Panc1 (cell line): Measurements from ENCODE around the gene PLD2. TPM values are rescaled to one million over a fixed set of nuclear protein-coding genes. Genes with fewer than 3 reads are reported as not detected.

Source experiments
- ATAC-seq: fragments of 200-7000 bp; cut with Tn5 transposase; 2 replicates; pipeline ENCODE4 v1.9.1; 2020; ENCODE audit warnings: mild to moderate bottlenecking, moderate library complexity
- BruUV-seq: library from RNA; stranded (reverse); fragments of 400-500 nt; replicated peaks from 2 replicates; lab custom pipeline; 2021; lab: Mats Ljungman, UMichigan
- CTCF ChIA-PET: fragments of 300-600 bp; sonication (Branson Sonifier 250); formaldehyde crosslinking; loops from one replicate; lab custom pipeline; 2022; ENCODE audit warnings: antibody characterized with exemption; lab: Charles Lee
- POLR2A ChIA-PET: fragments of 300-600 bp; sonication (Branson Sonifier 250); formaldehyde crosslinking; loops from one replicate; lab custom pipeline; 2022; ENCODE audit warnings: antibody characterized with exemption; lab: Charles Lee
- DNase-seq: peaks from one replicate; pipeline ENCODE4 v3.0.0-alpha.2; 2010; ENCODE audit warnings: low read depth, low spot score
- H3K27ac ChIP-seq: 2 replicates; pipeline ENCODE4 v1.5.1; 2011; ENCODE audit warnings: mild to moderate bottlenecking, low read length, inconsistent platforms
- H3K27me3 ChIP-seq: fragments of 200-500 bp; sonication (Bioruptor generic); 2 replicates; pipeline ENCODE4 v1.6.0; 2014; ENCODE audit warnings: low read length, inconsistent platforms; ENCODE audit not compliant: control insufficient read depth, insufficient read depth
- H3K36me3 ChIP-seq: fragments of 200-500 bp; sonication (Bioruptor generic); 2 replicates; pipeline ENCODE4 v1.5.1; 2014; ENCODE audit warnings: inconsistent platforms, mild to moderate bottlenecking, low read length, moderate library complexity; ENCODE audit not compliant: control insufficient read depth, insufficient read depth
- H3K4me1 ChIP-seq: 2 replicates; pipeline ENCODE4 v1.5.1; 2011; ENCODE audit warnings: inconsistent platforms, mild to moderate bottlenecking, low read length, moderate library complexity; ENCODE audit not compliant: control insufficient read depth, insufficient read depth
- H3K4me3 ChIP-seq, 2 experiments: 2 replicates each; pipeline ENCODE4 v1.5.1; 2011 to 2012; ENCODE audit warnings: low read depth in 2 of 2, low read length in 2 of 2, mild to moderate bottlenecking in 2 of 2, inconsistent platforms in 1 of 2, moderate library complexity in 1 of 2
- H3K9me3 ChIP-seq: fragments of 200-500 bp; sonication (Bioruptor generic); 2 replicates; pipeline ENCODE4 v1.5.1; 2014; ENCODE audit warnings: low read depth, mild to moderate bottlenecking, inconsistent platforms, low read length, moderate library complexity; ENCODE audit not compliant: control insufficient read depth, insufficient read depth
- CTCF ChIP-seq: fragments of 450-650 bp; IDR thresholded peaks from 2 replicates; pipeline ENCODE4 v1.5.1; 2017; ENCODE audit warnings: mild to moderate bottlenecking
- POLR2AphosphoS5 ChIP-seq: IDR thresholded peaks from 2 replicates; pipeline ENCODE4 v1.6.1; 2012; ENCODE audit warnings: mild to moderate bottlenecking, low read depth, low read length, moderate library complexity
- SIN3A ChIP-seq: IDR thresholded peaks from 2 replicates; pipeline ENCODE4 v1.6.1; 2012; ENCODE audit warnings: low read depth, mild to moderate bottlenecking, low read length, moderate library complexity, borderline replicate concordance; ENCODE audit not compliant: insufficient read depth
- TCF7L2 ChIP-seq: IDR thresholded peaks from 2 replicates; pipeline ENCODE4 v1.6.1; 2011; ENCODE audit warnings: mild to moderate bottlenecking, low read depth, low read length, inconsistent platforms
- in situ Hi-C: cut with HindIII; loops from 2 replicates; pipeline ENCODE4 v1.10.0; 2016; ENCODE audit warnings: low sequenced_read_pairs, low pct_unique_long_range_greater_than_20kb
- intact Hi-C: fragments of 100-400 bp; cut with micrococcal nuclease; formaldehyde crosslinking; loops from one replicate; pipeline ENCODE4 v1.10.0; 2022; ENCODE audit not compliant: unreplicated experiment
- total RNA-seq: library from RNA; stranded (reverse); gene quantifications from one replicate; pipeline ENCODE4 v1.2.1, GENCODE V29; 2021; ENCODE audit not compliant: unreplicated experiment
- TF ChIP-seq, protein P1 (sequence below), 2 experiments: IDR thresholded peaks; 2 replicates each; pipeline ENCODE4 v1.6.1; 2011 to 2012; ENCODE audit warnings: low read depth in 2 of 2, control low read depth in 1 of 2, low read length in 1 of 2, mild to moderate bottlenecking in 1 of 2, moderate library complexity in 1 of 2; ENCODE audit not compliant: insufficient read depth in 1 of 2

Gene PLD2
- total RNA-seq, 1 experiment from 2014 or later: 40.2 TPM

DNA sequence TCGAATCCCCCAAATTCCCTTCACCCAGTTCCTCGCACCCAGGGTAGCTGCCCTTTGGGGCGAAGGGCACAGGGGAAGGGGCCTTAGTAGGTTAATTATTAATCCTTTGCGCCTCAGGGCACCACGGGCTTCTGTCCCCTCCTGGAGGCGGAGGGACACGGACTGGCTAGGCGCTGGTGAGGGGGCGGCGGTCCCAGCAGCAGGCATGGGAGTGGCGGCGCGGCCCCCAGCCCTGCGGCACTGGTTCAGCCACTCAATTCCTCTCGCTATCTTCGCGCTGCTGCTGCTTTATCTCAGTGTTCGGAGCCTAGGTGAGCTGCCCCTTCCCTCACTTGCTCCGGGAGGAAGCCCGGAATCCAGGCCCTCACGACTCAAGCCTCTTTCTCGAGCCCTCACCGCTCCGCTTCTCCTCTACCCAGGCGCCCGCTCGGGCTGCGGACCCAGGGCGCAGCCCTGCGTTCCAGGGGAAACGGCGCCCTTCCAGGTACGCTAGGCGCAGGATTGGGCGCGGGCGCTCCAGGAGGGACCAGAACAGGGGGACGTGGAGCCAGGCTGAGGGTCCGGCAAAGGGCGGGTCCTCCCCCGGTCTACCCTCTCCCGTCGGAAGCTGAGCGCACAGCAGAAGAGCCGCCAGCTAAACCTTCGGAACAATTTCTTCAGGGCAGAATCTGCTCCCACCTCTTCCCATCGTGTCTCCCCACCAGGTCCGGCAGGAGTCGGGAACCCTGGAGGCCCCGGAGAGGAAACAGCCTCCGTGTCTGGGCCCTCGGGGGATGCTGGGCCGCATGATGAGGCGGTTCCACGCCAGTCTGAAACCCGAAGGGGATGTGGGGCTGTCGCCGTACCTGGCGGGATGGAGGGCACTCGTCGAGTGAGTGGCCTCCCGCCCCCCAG lies 17.9 kb upstream of the PLD2 start, which contains the start of gene GLTPD2:
TSS of gene GLTPD2 (plus strand) at position 158 of the 894 bp plus-strand sequence. CDS start at position 206, 48 bp downstream.
- CTCF ChIA-PET: interaction anchor here (0.6 kb wide), 1 partner anchor 33 kb away, joined by 4 read pairs; no protein-coding TSS in a partner anchor
- TSS peak; percentile 53 for BruUV-seq
- in situ Hi-C loops: no loop called here

GRCh38 chr17:4789701-4789950 lies 17.3 kb upstream of the PLD2 start:
- Histone ChIP-seq H3K9me3 (no peaks in the 10 kb centered on the region), H3K36me3 (no peaks in the 10 kb centered on the region; the same call in 1 of the 2 replicates), H3K4me1 (peaks cover 6% of the 10 kb centered on the region), H3K27ac (peak overlapping the region; percentile 61), H3K4me3 (peak overlapping the region; percentile 59 to 67), H3K27me3 (no peaks in the 10 kb centered on the region)
- TF ChIP-seq, protein P1, sequence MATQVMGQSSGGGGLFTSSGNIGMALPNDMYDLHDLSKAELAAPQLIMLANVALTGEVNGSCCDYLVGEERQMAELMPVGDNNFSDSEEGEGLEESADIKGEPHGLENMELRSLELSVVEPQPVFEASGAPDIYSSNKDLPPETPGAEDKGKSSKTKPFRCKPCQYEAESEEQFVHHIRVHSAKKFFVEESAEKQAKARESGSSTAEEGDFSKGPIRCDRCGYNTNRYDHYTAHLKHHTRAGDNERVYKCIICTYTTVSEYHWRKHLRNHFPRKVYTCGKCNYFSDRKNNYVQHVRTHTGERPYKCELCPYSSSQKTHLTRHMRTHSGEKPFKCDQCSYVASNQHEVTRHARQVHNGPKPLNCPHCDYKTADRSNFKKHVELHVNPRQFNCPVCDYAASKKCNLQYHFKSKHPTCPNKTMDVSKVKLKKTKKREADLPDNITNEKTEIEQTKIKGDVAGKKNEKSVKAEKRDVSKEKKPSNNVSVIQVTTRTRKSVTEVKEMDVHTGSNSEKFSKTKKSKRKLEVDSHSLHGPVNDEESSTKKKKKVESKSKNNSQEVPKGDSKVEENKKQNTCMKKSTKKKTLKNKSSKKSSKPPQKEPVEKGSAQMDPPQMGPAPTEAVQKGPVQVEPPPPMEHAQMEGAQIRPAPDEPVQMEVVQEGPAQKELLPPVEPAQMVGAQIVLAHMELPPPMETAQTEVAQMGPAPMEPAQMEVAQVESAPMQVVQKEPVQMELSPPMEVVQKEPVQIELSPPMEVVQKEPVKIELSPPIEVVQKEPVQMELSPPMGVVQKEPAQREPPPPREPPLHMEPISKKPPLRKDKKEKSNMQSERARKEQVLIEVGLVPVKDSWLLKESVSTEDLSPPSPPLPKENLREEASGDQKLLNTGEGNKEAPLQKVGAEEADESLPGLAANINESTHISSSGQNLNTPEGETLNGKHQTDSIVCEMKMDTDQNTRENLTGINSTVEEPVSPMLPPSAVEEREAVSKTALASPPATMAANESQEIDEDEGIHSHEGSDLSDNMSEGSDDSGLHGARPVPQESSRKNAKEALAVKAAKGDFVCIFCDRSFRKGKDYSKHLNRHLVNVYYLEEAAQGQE (IDR thresholded peaks at IDR 0.05; ENCODE audit: insufficient read depth in 1 of 2, low read depth in 2 of 2, low read length in 1 of 2): no peak
- TF ChIP-seq POLR2AphosphoS5 (no peak), SIN3A (no peak), TCF7L2 (no peak), CTCF (no peak)
- BruUV-seq: no TSS peak
- DNase-seq (no peak), ATAC-seq (no peak)
- ChIA-PET POLR2A (interaction anchor here (0.6 kb wide), 1 partner anchor 331 kb away, joined by 3 read pairs; no protein-coding TSS in a partner anchor), CTCF (no interaction called here)
- intact Hi-C loops: loop anchor here (5.0 kb wide), 1 partner anchor 93 kb away; no protein-coding TSS in a partner anchor
- in situ Hi-C loops: no loop called here

More for the DNA sequence above, 17.9 kb upstream of the PLD2 start, which contains the start of gene GLTPD2:
- POLR2A ChIA-PET: no interaction called here
- intact Hi-C loops: loop anchor here (5.0 kb wide), 1 partner anchor 93 kb away; no protein-coding TSS in a partner anchor
- Histone ChIP-seq H3K9me3 (no peaks in the 10 kb centered on the region), H3K27ac (peak within 1 kb of the TSS; percentile 61), H3K4me3 (peak within 1 kb of the TSS; percentile 59 to 67), H3K27me3 (no peaks in the 10 kb centered on the region), H3K36me3 (no peaks in the 10 kb centered on the region; the same call in 1 of the 2 replicates), H3K4me1 (peaks cover 6% of the 10 kb centered on the region)
- ATAC-seq: no peak
- TF ChIP-seq, protein P1 (IDR thresholded peaks at IDR 0.05; ENCODE audit: insufficient read depth in 1 of 2, low read depth in 2 of 2, low read length in 1 of 2): no peak
- TF ChIP-seq TCF7L2: no peak
- no peak for TF ChIP-seq CTCF
- TF ChIP-seq SIN3A: no peak
- no peak for TF ChIP-seq POLR2AphosphoS5
- DNase-seq: no peak
